PC-3 (cell line): ENCODE results near the gene DRAM1. TPM values are rescaled to one million over a fixed set of nuclear protein-coding genes. Genes with fewer than 3 reads are reported as not detected.

Experiments
- ATAC-seq: fragments of 200-7000 bp; cut with Tn5 transposase; 2 replicates; pipeline ENCODE4 v1.9.1; 2020; ENCODE audit warnings: mild to moderate bottlenecking, moderate library complexity
- BruUV-seq: library from RNA; stranded (reverse); fragments of 400-500 nt; replicated peaks from 2 replicates; lab custom pipeline; 2021; lab: Mats Ljungman, UMichigan
- CTCF ChIA-PET: fragments of 300-600 bp; sonication (Branson Sonifier 250); formaldehyde crosslinking; loops from one replicate; lab custom pipeline; 2022; ENCODE audit warnings: antibody characterized with exemption; lab: Charles Lee
- POLR2A ChIA-PET: fragments of 300-600 bp; sonication (Branson Sonifier 250); formaldehyde crosslinking; loops from one replicate; lab custom pipeline; 2022; ENCODE audit warnings: antibody characterized with exemption; ENCODE audit not compliant: unreplicated experiment; lab: Charles Lee
- DNase-seq: peaks from one replicate; pipeline ENCODE4 v3.0.0-alpha.2; 2015
- H2AFZ ChIP-seq: fragments of 300-600 bp; sonication (generic); 2 replicates; pipeline ENCODE4 v1.6.0; 2016; ENCODE audit warnings: antibody characterized with exemption, low read length
- H3F3A ChIP-seq: fragments of 300-600 bp; sonication (generic); one replicate; pipeline ENCODE4 v1.6.0; 2017; ENCODE audit warnings: antibody characterized with exemption, low read length, control low read depth, mild to moderate bottlenecking; ENCODE audit not compliant: unreplicated experiment
- H3K27ac ChIP-seq: fragments of 300-600 bp; sonication (generic); 2 replicates; pipeline ENCODE4 v1.5.1; 2016; ENCODE audit warnings: mild to moderate bottlenecking, low read length
- H3K27me3 ChIP-seq: fragments of 300-600 bp; sonication (generic); 2 replicates; pipeline ENCODE4 v1.6.1; 2016; ENCODE audit warnings: low read length, mixed read lengths
- H3K36me3 ChIP-seq: fragments of 300-600 bp; sonication (generic); 2 replicates; pipeline ENCODE4 v1.6.1; 2016; ENCODE audit warnings: low read depth, mixed run types, low read length, mixed read lengths
- H3K4me1 ChIP-seq: fragments of 300-600 bp; sonication (generic); 2 replicates; pipeline ENCODE4 v1.5.1; 2016; ENCODE audit warnings: low read length; ENCODE audit not compliant: insufficient read depth
- H3K4me2 ChIP-seq: fragments of 300-600 bp; sonication (generic); 2 replicates; pipeline ENCODE4 v1.6.0; 2016; ENCODE audit warnings: low read length
- H3K4me3 ChIP-seq: fragments of 300-600 bp; sonication (generic); 2 replicates; pipeline ENCODE4 v1.5.1; 2016; ENCODE audit warnings: mild to moderate bottlenecking, low read length, mixed read lengths
- H3K79me2 ChIP-seq: fragments of 300-600 bp; sonication (generic); 2 replicates; pipeline ENCODE4 v1.6.1; 2017; ENCODE audit warnings: low read length, mixed read lengths
- H3K9ac ChIP-seq: fragments of 300-600 bp; sonication (generic); 2 replicates; pipeline ENCODE4 v1.6.0; 2016; ENCODE audit warnings: mild to moderate bottlenecking, low read length
- H3K9me2 ChIP-seq: fragments of 300-600 bp; sonication (generic); replicated peaks from 2 replicates; pipeline ENCODE4 v1.6.1; 2016; ENCODE audit warnings: mixed run types, low read length, mixed read lengths
- H3K9me3 ChIP-seq: fragments of 300-600 bp; sonication (generic); 2 replicates; pipeline ENCODE4 v1.6.1; 2016; ENCODE audit warnings: low read length, mixed read lengths
- H4K20me1 ChIP-seq: fragments of 300-600 bp; sonication (generic); 2 replicates; pipeline ENCODE4 v1.6.1; 2016; ENCODE audit warnings: low read length, mixed read lengths
- EZH2 ChIP-seq: fragments of 300-600 bp; sonication (generic); IDR thresholded peaks from one replicate; pipeline ENCODE4 v1.6.1; 2017; ENCODE audit warnings: antibody characterized with exemption, mild to moderate bottlenecking, low read length; ENCODE audit not compliant: unreplicated experiment
- EZH2phosphoT487 ChIP-seq: fragments of 300-600 bp; sonication (generic); IDR thresholded peaks from 2 replicates; pipeline ENCODE4 v1.6.1; 2018; ENCODE audit warnings: mild to moderate bottlenecking, antibody characterized with exemption, low read length, borderline replicate concordance
- intact Hi-C: fragments of 100-400 bp; cut with micrococcal nuclease; formaldehyde crosslinking; loops from 2 replicates; pipeline ENCODE4 v1.9.0; 2023
- total RNA-seq: library from RNA; depleted of rRNA; stranded (reverse); fragments of >200 nt; gene quantifications from 2 replicates; pipeline ENCODE4 v1.2.3, GENCODE V29; 2014
- TF ChIP-seq, protein P1 (sequence below): fragments of 300-600 bp; sonication (generic); conservative IDR thresholded peaks from 2 replicates; pipeline ENCODE4 v1.5.1; 2017; ENCODE audit warnings: antibody characterized with exemption, low read depth, mild to moderate bottlenecking, low read length

The DRAM1 gene
- total RNA-seq, 1 experiment from 2014 or later, result 5.2 TPM

DNA sequence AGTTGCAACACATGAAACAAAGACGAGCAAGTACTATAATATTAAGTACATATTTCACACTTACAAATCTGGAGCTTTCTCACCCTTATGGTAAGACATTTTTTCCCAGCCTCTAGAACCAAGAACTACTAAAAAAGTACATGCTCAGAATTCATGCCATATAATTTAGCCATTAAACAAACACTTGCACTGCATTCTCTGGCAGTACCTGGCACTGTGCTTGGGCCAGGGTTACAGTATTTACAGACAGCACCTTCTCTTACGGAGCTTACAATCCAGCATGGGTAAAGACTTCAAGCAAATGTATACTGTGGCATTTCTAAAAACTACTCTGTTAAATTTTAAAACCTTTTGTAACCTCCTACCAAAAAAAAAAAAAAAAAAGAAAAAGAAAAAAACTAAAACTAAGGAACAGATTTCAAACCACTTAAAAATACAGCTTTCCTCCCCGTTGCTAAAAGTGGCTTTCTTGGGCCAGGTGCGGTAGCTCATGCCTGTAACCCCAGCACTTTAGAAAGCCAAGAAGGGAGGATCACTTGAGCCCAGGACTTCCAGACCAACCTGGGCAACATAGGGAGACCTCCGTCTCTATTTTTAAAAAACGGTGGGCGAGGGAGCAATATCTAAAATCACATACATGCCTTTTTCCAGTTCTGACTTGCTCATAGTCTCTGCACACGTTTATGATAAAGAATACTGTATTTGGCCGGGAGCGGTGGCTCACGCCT lies 47.6 kb upstream of the DRAM1 start:
- Histone ChIP-seq H3F3A (no peaks in the 10 kb centered on the region), H4K20me1 (no peaks in the 10 kb centered on the region), H3K79me2 (peaks cover 32% of the 10 kb centered on the region), H3K4me3 (peak overlapping the region; percentile 96), H3K4me1 (peaks cover 10% of the 10 kb centered on the region), H2AFZ (peak overlapping the region; percentile 97), H3K4me2 (peak overlapping the region; percentile 89), H3K27me3 (no peaks in the 10 kb centered on the region), H3K36me3 (no peaks in the 10 kb centered on the region), H3K27ac (no peak overlapping the region), H3K9me2 (no peaks in the 10 kb centered on the region), H3K9me3 (no peaks in the 10 kb centered on the region), H3K9ac (peak overlapping the region; percentile 68)
- ChIA-PET CTCF (interaction anchor here (0.6 to 2.2 kb wide), 4 partner anchors 9 to 388 kb away, joined by 4 to 19 read pairs (median 9); no protein-coding TSS in a partner anchor), POLR2A (interaction anchor here (0.6 kb wide), 1 partner anchor 422 kb away, joined by 6 read pairs; the partner anchor contains the start of gene ARL1)
- DNase-seq (peak; percentile 35), ATAC-seq (peak; percentile 12)
- intact Hi-C loops, result loop anchor here (2.0 to 5.0 kb wide), 5 partner anchors 37 to 423 kb away; partner anchors contain the start of genes ARL1 and CHPT1
- TF ChIP-seq EZH2 (no peak), EZH2phosphoT487 (no peak)
- TF ChIP-seq, protein P1, sequence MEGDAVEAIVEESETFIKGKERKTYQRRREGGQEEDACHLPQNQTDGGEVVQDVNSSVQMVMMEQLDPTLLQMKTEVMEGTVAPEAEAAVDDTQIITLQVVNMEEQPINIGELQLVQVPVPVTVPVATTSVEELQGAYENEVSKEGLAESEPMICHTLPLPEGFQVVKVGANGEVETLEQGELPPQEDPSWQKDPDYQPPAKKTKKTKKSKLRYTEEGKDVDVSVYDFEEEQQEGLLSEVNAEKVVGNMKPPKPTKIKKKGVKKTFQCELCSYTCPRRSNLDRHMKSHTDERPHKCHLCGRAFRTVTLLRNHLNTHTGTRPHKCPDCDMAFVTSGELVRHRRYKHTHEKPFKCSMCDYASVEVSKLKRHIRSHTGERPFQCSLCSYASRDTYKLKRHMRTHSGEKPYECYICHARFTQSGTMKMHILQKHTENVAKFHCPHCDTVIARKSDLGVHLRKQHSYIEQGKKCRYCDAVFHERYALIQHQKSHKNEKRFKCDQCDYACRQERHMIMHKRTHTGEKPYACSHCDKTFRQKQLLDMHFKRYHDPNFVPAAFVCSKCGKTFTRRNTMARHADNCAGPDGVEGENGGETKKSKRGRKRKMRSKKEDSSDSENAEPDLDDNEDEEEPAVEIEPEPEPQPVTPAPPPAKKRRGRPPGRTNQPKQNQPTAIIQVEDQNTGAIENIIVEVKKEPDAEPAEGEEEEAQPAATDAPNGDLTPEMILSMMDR, result no peak
- TSS peak; percentile 38 for BruUV-seq

DNA sequence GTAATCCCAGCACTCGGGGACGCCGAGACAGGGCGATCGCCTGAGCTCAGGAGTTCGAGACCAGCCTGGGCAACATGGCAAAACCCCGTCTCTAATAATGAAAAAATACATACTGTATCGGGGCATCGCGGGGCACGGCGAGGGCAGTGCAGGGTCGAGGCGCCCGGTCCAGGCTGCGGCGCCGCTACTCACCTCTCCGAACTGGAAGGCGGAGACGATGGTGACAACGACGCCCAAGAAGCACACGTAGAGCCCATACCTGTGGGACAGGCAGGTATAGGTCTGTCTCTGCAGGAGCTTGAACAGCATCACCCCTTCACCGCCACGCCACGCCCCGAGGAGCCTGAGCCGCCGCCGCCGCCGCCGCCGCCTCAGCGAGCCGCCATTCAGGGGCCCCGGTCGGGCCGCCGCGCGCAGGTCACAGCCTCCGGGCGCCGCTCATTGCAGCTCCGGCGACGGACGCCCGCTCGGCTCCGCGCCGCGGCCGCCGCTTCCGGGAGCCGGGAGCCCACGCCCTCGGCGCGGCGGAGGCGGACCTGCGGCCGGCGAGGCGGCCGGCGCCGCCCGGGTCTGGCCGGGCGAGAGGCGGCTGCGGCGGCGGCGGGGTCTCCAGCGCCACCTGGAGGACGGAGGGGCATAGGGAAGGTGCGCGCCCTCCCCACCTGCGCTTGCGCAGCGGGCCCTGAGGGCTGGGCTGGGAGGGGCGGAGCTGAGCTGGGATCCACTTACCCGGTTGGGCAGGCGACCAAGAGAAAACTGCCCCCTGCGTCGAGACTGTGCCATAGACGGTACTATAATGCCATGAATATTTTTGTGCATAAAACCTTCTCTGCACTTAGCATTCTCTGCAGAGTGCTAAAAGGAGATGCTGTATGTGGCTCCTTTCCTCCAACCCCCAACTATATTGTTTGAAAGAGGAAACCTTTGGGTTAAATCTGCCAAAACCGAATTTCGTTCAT lies 46.7 kb upstream of the DRAM1 start, which contains the start of gene GNPTAB:
Gene GNPTAB (minus strand): TSS at position 593 of the 959 bp plus-strand sequence. CDS start 284 bp downstream, at position 309.
- TF ChIP-seq, protein P1, result peak; percentile 69
- no peak for TF ChIP-seq EZH2phosphoT487
- BruUV-seq, result no TSS peak
- intact Hi-C loops, result loop anchor here (1.0 to 5.0 kb wide), 6 partner anchors 38 to 424 kb away; partner anchors contain the start of genes ARL1 and CHPT1
- CTCF ChIA-PET, result interaction anchor here (0.5 to 2.2 kb wide), 11 partner anchors 8 to 424 kb away, joined by 3 to 19 read pairs (median 4); partner anchors contain the start of gene ARL1
- Histone ChIP-seq H3K27me3 (no peaks in the 10 kb centered on the region), H3K9me3 (no peaks in the 10 kb centered on the region), H3K9me2 (no peaks in the 10 kb centered on the region), H3K4me1 (peaks cover 10% of the 10 kb centered on the region), H3F3A (no peaks in the 10 kb centered on the region), H3K4me3 (peak within 1 kb of the TSS; percentile 96), H3K4me2 (peak within 1 kb of the TSS; percentile 89), H3K27ac (no peak within 1 kb of the TSS), H3K9ac (peak within 1 kb of the TSS; percentile 68), H3K79me2 (peaks cover 25% of the 10 kb centered on the region), H4K20me1 (no peaks in the 10 kb centered on the region), H2AFZ (peak within 1 kb of the TSS; percentile 97), H3K36me3 (no peaks in the 10 kb centered on the region)
- peak; percentile 92 for ATAC-seq
- POLR2A ChIA-PET, result interaction anchor here (0.6 kb wide), 1 partner anchor 423 kb away, joined by 6 read pairs; the partner anchor contains the start of gene ARL1
- peak; percentile 96 for DNase-seq
